Mesenchymal stem cell (in vitro differentiated cells and primary cell): ENCODE data around the gene MAP3K14.

ENCODE experiments used
- DNase-seq: peaks from one replicate; pipeline ENCODE4 v3.0.0-alpha.2; 2013
- H2AFZ ChIP-seq: one replicate; pipeline ENCODE4 v1.6.1; 2013; ENCODE audit warnings: low read depth, mild to moderate bottlenecking, control low read depth, inconsistent platforms, low read length, moderate library complexity
- H2AK5ac ChIP-seq: 2 replicates; pipeline ENCODE4 v1.6.1; 2013; ENCODE audit warnings: low read length, moderate library complexity, mild to moderate bottlenecking, inconsistent platforms; ENCODE audit not compliant: severe bottlenecking
- H2BK120ac ChIP-seq: one replicate; pipeline ENCODE4 v1.6.1; 2013; ENCODE audit warnings: low read depth, mild to moderate bottlenecking, inconsistent platforms, low read length, moderate library complexity
- H2BK12ac ChIP-seq, 2 experiments: one replicate each; pipeline ENCODE4 v1.6.1; 2013; ENCODE audit warnings: inconsistent platforms in 2 of 2, low read length in 2 of 2, mild to moderate bottlenecking in 2 of 2, moderate library complexity in 2 of 2, control low read depth in 1 of 2
- H2BK15ac ChIP-seq: one replicate; pipeline ENCODE4 v1.6.1; 2013; ENCODE audit warnings: mild to moderate bottlenecking, low read depth, inconsistent platforms; ENCODE audit not compliant: poor library complexity, severe bottlenecking
- H2BK5ac ChIP-seq: 2 replicates; pipeline ENCODE4 v1.6.1; 2013; ENCODE audit warnings: low read depth, mild to moderate bottlenecking, low read length, control low read depth, inconsistent platforms; ENCODE audit not compliant: poor library complexity, severe bottlenecking
- H3K14ac ChIP-seq, 2 experiments: one replicate each; pipeline ENCODE4 v1.6.1; 2013; ENCODE audit warnings: inconsistent platforms in 2 of 2, low read length in 2 of 2, control low read depth in 1 of 2, mild to moderate bottlenecking in 1 of 2, moderate library complexity in 1 of 2
- H3K18ac ChIP-seq, 2 experiments: one replicate each; pipeline ENCODE4 v1.6.1; 2013; ENCODE audit warnings: inconsistent platforms in 2 of 2, low read length in 2 of 2, control low read depth in 1 of 2, low read depth in 1 of 2, mild to moderate bottlenecking in 1 of 2
- H3K23ac ChIP-seq, 2 experiments: one replicate each; pipeline ENCODE4 v1.6.1; 2013; ENCODE audit warnings: inconsistent platforms in 2 of 2, low read length in 2 of 2, mild to moderate bottlenecking in 2 of 2, moderate library complexity in 2 of 2, control low read depth in 1 of 2
- H3K27ac ChIP-seq: 2 replicates; pipeline ENCODE4 v1.5.1; 2013; ENCODE audit warnings: mild to moderate bottlenecking, moderate library complexity, low read length, control low read depth, inconsistent platforms; ENCODE audit not compliant: poor library complexity, severe bottlenecking
- H3K27me3 ChIP-seq, 2 experiments: 2 replicates each; pipeline versions ENCODE4 v1.6.1 to v1.7.0; 2013; ENCODE audit warnings: low read length in 2 of 2, mild to moderate bottlenecking in 2 of 2, moderate library complexity in 2 of 2, control low read depth in 1 of 2, inconsistent platforms in 1 of 2; ENCODE audit not compliant: control insufficient read depth in 1 of 2, insufficient read depth in 1 of 2
- H3K36me3 ChIP-seq, 2 experiments: 2 replicates each; pipeline versions ENCODE4 v1.6.1 to v1.7.0; 2013; ENCODE audit warnings: low read length in 2 of 2, control low read depth in 1 of 2, inconsistent platforms in 1 of 2, low read depth in 1 of 2, mild to moderate bottlenecking in 1 of 2; ENCODE audit not compliant: insufficient read depth in 2 of 2, control insufficient read depth in 1 of 2
- H3K4ac ChIP-seq, 2 experiments: one replicate each; pipeline ENCODE4 v1.6.1; 2013; ENCODE audit warnings: inconsistent platforms in 2 of 2, low read length in 2 of 2, mild to moderate bottlenecking in 2 of 2, moderate library complexity in 2 of 2, control low read depth in 1 of 2, low read depth in 1 of 2
- H3K4me1 ChIP-seq: 2 replicates; pipeline ENCODE4 v1.6.1; 2013; ENCODE audit warnings: low read depth, low read length, control low read depth; ENCODE audit not compliant: control insufficient read depth, insufficient read depth
- H3K4me2 ChIP-seq: 2 replicates; pipeline ENCODE4 v1.6.1; 2013; ENCODE audit warnings: low read length, mild to moderate bottlenecking, inconsistent platforms; ENCODE audit not compliant: poor library complexity, severe bottlenecking
- H3K4me3 ChIP-seq, 2 experiments: 2 replicates each; pipeline versions ENCODE4 v1.5.1 to v1.7.0; 2013; ENCODE audit warnings: low read length in 2 of 2, mild to moderate bottlenecking in 2 of 2, control low read depth in 1 of 2, low read depth in 1 of 2; ENCODE audit not compliant: insufficient read depth in 1 of 2
- H3K79me1 ChIP-seq: replicated peaks from 2 replicates; pipeline ENCODE4 v1.6.1; 2013; ENCODE audit warnings: mild to moderate bottlenecking, control low read depth, low read length, inconsistent platforms; ENCODE audit not compliant: poor library complexity, severe bottlenecking
- H3K9ac ChIP-seq: 2 replicates; pipeline ENCODE4 v1.7.0; 2013; ENCODE audit warnings: mild to moderate bottlenecking, low read length, moderate library complexity
- H3K9me3 ChIP-seq: 2 replicates; pipeline ENCODE4 v1.7.0; 2013; ENCODE audit warnings: mild to moderate bottlenecking, low read length; ENCODE audit not compliant: control insufficient read depth
- H4K8ac ChIP-seq: one replicate; pipeline ENCODE4 v1.6.1; 2013; ENCODE audit warnings: inconsistent platforms, mild to moderate bottlenecking, low read length, moderate library complexity
- H4K91ac ChIP-seq: one replicate; pipeline ENCODE4 v1.6.1; 2013; ENCODE audit warnings: mild to moderate bottlenecking, low read length, inconsistent platforms
- WGBS: methylation state at CpG from one replicate; pipeline ENCODE4 v1.1.7; 2013; ENCODE audit warnings: mixed read lengths; 5-methylcytosine and 5-hydroxymethylcytosine counted together

The MAP3K14 gene

DNA sequence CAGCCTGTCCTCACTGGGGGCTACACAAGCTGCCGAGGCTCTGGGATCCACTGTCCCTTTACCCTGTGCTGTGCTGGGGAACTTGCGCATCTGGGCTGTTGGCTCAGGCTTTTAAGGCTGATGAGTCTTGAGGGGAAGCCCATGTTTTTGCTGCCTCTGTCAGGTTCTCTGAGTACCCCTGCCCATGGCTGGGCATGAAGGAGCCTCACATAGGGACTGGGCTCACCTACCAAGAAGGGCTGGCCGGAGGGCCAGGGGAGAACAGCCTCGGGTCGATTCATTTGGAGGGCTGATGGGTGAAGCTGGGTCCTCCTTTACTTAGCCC, 80.6 kb downstream of the MAP3K14 start:
- no peak overlapping the region for H4K91ac ChIP-seq
- H4K8ac ChIP-seq = no peak overlapping the region
- H2BK15ac ChIP-seq = no peak overlapping the region
- H2BK5ac ChIP-seq = no peak overlapping the region
- H3K4me3 ChIP-seq = no peak overlapping the region
- H3K27me3 ChIP-seq = peaks cover 2 to 11% of the 10 kb centered on the region in 2 experiments
- peaks cover 9% of the 10 kb centered on the region for H3K4me1 ChIP-seq
- no peak overlapping the region for H3K14ac ChIP-seq
- H3K4ac ChIP-seq = no peak overlapping the region
- no peak overlapping the region for H3K9ac ChIP-seq
- H2BK12ac ChIP-seq = no peak overlapping the region
- no peak overlapping the region for H2AK5ac ChIP-seq
- H3K9me3 ChIP-seq = no peaks in the 10 kb centered on the region
- H3K79me1 ChIP-seq = no peaks in the 10 kb centered on the region
- no peak overlapping the region for H3K18ac ChIP-seq
- no peak overlapping the region for H3K23ac ChIP-seq
- no peak overlapping the region for H3K4me2 ChIP-seq
- no peak for DNase-seq
- H2AFZ ChIP-seq = no peak overlapping the region
- H3K36me3 ChIP-seq = peaks cover 0 to 11% of the 10 kb centered on the region in 2 experiments
- H3K27ac ChIP-seq = no peak overlapping the region
- no peak overlapping the region for H2BK120ac ChIP-seq
- WGBS = 75% methylated on average over 5 of the region's 5 CpGs

DNA sequence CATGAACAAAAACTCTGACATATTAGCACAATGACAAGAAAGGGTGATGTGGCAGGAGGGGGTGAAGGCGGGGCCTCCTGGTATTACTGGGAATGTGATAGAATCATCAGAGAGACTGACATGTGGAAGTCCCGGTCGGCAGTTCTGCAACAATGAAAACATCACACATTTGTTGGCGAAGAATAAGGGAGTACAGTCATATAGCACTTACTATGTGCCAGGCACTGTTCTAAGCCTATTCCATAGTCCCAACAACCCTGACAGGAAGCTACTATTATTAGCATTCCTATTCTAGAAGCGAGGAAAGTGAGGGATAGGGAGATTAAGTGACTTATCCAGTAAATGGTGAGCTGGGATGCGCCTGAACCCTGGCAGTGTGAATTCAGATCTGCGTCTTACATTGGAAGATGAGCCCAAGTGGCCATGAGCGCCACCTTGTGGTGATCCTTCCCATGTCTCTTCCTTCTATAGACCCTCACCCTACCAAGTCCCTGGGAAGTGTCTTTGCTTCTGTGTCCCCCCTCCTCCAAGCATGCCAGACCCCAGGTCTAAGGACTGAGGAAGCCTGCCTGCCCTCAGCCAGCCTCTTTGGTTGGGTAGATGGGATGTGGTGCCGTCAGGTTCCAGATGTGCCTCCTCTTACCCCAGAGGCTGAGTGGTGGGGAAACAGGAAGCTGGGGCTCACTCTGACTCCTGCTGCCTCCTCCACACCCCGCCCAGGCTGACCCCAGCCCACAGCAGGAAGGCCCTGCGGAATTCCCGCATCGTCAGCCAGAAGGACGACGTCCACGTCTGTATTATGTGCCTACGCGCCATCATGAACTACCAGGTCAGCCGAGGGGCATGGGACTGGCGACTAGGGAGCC, 81.2 kb downstream of the MAP3K14 start:
- Histone ChIP-seq H2BK5ac (no peak overlapping the region), H3K4me3 (no peak overlapping the region), H3K4ac (no peak overlapping the region), H3K4me2 (no peak overlapping the region), H2AK5ac (no peak overlapping the region), H3K79me1 (no peaks in the 10 kb centered on the region), H2AFZ (no peak overlapping the region), H3K36me3 (peaks cover 0 to 11% of the 10 kb centered on the region in 2 experiments), H4K8ac (no peak overlapping the region), H2BK120ac (no peak overlapping the region), H3K9me3 (no peaks in the 10 kb centered on the region), H3K27ac (no peak overlapping the region), H3K18ac (no peak overlapping the region), H3K4me1 (peaks cover 9% of the 10 kb centered on the region), H2BK15ac (no peak overlapping the region), H3K27me3 (peaks cover 2 to 5% of the 10 kb centered on the region in 2 experiments), H3K23ac (no peak overlapping the region), H2BK12ac (no peak overlapping the region), H3K14ac (no peak overlapping the region), H3K9ac (no peak overlapping the region), H4K91ac (no peak overlapping the region)
- 48% methylated on average over 19 of the region's 20 CpGs for WGBS
- peak; percentile 73 for DNase-seq

DNA sequence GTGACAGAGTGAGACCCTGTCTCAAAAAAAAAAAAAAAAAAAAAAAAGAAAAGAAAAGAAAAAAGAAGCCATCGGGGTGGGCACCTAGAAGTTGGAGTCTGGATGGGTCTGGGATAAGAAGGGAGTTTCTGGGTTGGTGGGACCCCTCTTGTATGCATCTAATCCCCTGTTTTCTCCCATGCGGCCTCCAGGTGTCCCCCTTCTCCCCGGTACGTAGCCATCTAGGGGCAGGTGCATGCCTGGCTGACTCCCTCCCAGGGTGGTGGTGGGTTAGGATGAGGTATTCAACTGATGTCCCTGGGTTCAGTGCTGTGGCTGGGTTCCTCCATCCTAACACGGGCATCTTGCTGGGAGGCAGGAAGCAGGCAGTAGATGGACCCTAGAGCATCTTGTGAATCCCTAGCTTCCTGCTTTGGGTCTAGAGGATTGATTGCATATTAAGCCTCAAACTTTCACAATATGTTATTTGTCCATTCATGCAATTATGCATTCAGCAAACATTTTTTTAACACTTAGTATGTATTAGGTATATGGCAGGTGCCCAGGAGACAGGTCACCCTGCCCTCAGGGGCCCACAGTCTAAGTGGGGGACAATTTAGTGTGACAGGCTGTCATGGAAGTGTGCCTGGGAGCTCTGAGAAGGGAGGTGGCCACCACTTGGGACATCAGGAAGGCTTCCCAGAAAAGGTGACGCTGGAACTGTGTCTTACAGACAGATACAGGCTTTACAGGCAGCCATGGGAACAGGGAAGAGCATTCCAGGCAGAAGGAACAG, 82.0 kb downstream of the MAP3K14 start:
- H3K4me3 ChIP-seq = no peak overlapping the region
- no peak overlapping the region for H2AK5ac ChIP-seq
- no peak overlapping the region for H4K91ac ChIP-seq
- H3K27me3 ChIP-seq = peaks cover 0 to 2% of the 10 kb centered on the region in 2 experiments
- H3K23ac ChIP-seq = no peak overlapping the region
- no peak overlapping the region for H2BK15ac ChIP-seq
- peaks cover 14% of the 10 kb centered on the region for H3K4me1 ChIP-seq
- no peak overlapping the region for H3K14ac ChIP-seq
- no peak overlapping the region for H3K4ac ChIP-seq
- H3K9me3 ChIP-seq = no peaks in the 10 kb centered on the region
- no peak overlapping the region for H3K4me2 ChIP-seq
- no peak overlapping the region for H2BK5ac ChIP-seq
- H3K27ac ChIP-seq = no peak overlapping the region
- H3K79me1 ChIP-seq = no peaks in the 10 kb centered on the region
- no peak for DNase-seq
- no peak overlapping the region for H3K18ac ChIP-seq
- no peak overlapping the region for H2BK120ac ChIP-seq
- WGBS = 22% methylated on average over 5 of the region's 6 CpGs
- no peak overlapping the region for H4K8ac ChIP-seq
- peaks cover 0 to 11% of the 10 kb centered on the region in 2 experiments for H3K36me3 ChIP-seq
- no peak overlapping the region for H2BK12ac ChIP-seq
- no peak overlapping the region for H3K9ac ChIP-seq
- H2AFZ ChIP-seq = no peak overlapping the region

DNA sequence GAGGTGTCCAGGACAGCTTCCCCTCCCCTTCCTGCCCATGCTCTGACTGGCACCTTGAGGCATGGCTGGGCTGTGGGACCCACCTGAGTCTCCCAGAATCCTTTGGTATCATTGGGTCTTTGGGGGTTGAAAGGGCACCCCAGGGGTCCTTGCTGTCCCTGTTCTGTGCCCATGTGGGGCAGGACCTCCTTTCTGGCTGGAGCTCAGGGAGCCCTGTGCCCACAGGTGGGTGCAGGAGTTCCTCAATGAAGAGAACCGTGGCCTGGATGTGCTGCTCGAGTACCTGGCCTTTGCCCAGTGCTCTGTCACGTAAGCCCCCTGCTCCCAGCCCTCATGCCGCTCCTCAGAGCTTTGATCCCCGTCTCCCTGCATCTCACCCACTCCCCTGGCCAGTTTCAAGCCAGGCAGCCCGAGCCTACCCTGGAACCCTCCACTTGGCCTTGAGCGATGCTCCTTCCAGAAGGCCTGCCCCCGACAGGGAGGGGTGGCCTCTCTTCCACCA, 83.3 kb downstream of the MAP3K14 start:
- H3K27ac ChIP-seq = no peak overlapping the region
- 69% methylated on average over 8 of the region's 8 CpGs for WGBS
- no peaks in the 10 kb centered on the region for H3K9me3 ChIP-seq
- H4K8ac ChIP-seq = no peak overlapping the region
- no peak overlapping the region for H2BK120ac ChIP-seq
- H2AK5ac ChIP-seq = no peak overlapping the region
- H3K4ac ChIP-seq = no peak overlapping the region
- H2AFZ ChIP-seq = no peak overlapping the region
- H3K4me1 ChIP-seq = peaks cover 22% of the 10 kb centered on the region
- peaks cover 0 to 2% of the 10 kb centered on the region in 2 experiments for H3K27me3 ChIP-seq
- H3K36me3 ChIP-seq = peaks cover 0 to 7% of the 10 kb centered on the region in 2 experiments
- H2BK15ac ChIP-seq = no peak overlapping the region
- no peak overlapping the region for H2BK5ac ChIP-seq
- no peak overlapping the region for H4K91ac ChIP-seq
- no peak overlapping the region for H3K14ac ChIP-seq
- no peak overlapping the region for H3K4me3 ChIP-seq
- H3K79me1 ChIP-seq = no peaks in the 10 kb centered on the region
- H3K4me2 ChIP-seq = no peak overlapping the region
- H2BK12ac ChIP-seq = no peak overlapping the region
- H3K23ac ChIP-seq = no peak overlapping the region
- DNase-seq = no peak
- H3K9ac ChIP-seq = no peak overlapping the region
- no peak overlapping the region for H3K18ac ChIP-seq
